ENCODE results near the gene ELAPOR2. TPM values are rescaled to one million over a fixed set of nuclear protein-coding genes. Genes with fewer than 3 reads are reported as not detected.
A peak's percentile ranks its signal among the peaks of the same experiment; 100 is the strongest.

Gene ELAPOR2
- total and polyA plus RNA-seq, 9 of the 15 experiments (the other 6 are each of a cell fraction or from before 2014, with no cell fraction given), result 9.2 to 72.0 (median 35.0) TPM

DNA sequence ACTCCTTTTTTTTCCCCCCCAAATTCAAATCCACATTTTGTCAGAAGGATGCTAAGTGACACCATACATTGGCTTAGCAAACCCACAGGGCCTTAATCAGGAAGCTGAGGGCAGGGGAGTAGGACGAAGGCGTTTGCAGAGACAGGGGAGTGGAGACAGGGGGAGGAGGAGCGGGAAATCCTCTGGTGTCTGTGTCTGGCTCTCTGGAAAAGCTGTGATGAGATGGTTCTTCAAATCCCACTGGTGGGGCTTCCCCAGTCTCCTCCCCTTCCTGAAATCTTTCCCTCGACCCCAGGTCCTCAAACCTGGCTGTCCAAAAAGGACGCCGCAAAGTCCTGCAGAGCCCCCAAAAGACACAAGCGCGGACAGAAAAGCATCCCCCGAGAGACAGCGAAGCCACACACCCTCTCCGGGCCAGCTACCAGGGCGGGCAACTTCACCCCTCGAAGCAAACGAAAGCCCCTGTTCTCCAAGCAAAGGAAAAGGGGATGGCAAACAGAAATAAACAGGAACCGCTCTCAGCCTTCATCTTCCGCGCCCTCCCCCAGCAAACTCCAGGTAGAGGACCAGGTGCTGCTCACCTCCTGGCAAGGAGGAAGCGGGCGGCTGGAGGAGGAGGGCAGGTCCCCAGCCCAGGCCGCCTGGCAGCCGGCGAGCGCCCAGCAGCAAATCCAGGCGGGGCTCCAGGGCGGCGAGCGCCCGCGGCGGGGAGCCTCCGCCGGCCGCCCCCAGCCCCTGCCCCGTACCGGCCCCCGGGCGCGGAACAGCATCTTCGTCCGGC, 520 bp downstream of the ELAPOR2 start (continued):
- no peak for TF ChIP-seq GABPB1 (CRISPR knock-in tag; IDR thresholded peaks at IDR 0.05)
- TF ChIP-seq PTBP1 (IDR thresholded peaks at IDR 0.05; ENCODE audit: low read depth, low read length), result no peak
- TF ChIP-seq RUNX1 (IDR thresholded peaks at IDR 0.05; ENCODE audit: low read depth), result no peak
- TF ChIP-seq CBX1 (IDR thresholded peaks at IDR 0.05; ENCODE audit: low read depth), result no peak
- no peak for TF ChIP-seq KLF16 (IDR thresholded peaks at IDR 0.05)
- TF ChIP-seq FOXJ3 (CRISPR knock-in tag; IDR thresholded peaks at IDR 0.05), result no peak
- TF ChIP-seq CEBPZ (IDR thresholded peaks at IDR 0.05; ENCODE audit: borderline replicate concordance, low read depth, low read length), result no peak
- no peak for TF ChIP-seq ZNF589 (CRISPR knock-in tag; IDR thresholded peaks at IDR 0.05; ENCODE audit: low read depth)
- no peak for TF ChIP-seq MED1 (CRISPR knock-in tag; IDR thresholded peaks at IDR 0.05; ENCODE audit: borderline replicate concordance)
- TF ChIP-seq CHD4 (IDR thresholded peaks at IDR 0.05; ENCODE audit: insufficient read depth, insufficient replicate concordance, low read depth, low read length, poor library complexity, severe bottlenecking), result no peak
- TF ChIP-seq RBBP5 (IDR thresholded peaks at IDR 0.05; ENCODE audit: borderline replicate concordance, insufficient read depth, low read length, poor library complexity, severe bottlenecking), result no peak
- TF ChIP-seq RBM15 (IDR thresholded peaks at IDR 0.05; ENCODE audit: insufficient read depth, low read length), result no peak
- TF ChIP-seq THAP12 (CRISPR knock-in tag; IDR thresholded peaks at IDR 0.05), result no peak
- no peak for TF ChIP-seq FOS (IDR thresholded peaks at IDR 0.05; ENCODE audit: extremely low read depth, insufficient read length)
- TF ChIP-seq ARNT (IDR thresholded peaks at IDR 0.05), result no peak
- TF ChIP-seq ZNF274 (IDR thresholded peaks at IDR 0.05; ENCODE audit: borderline replicate concordance, low read depth, low read length), result no peak
- no peak for TF ChIP-seq NUFIP1 (IDR thresholded peaks at IDR 0.05; ENCODE audit: partially characterized antibody)
- no peak for TF ChIP-seq NELFE (IDR thresholded peaks at IDR 0.05; ENCODE audit: insufficient read depth, insufficient read length)
- TF ChIP-seq BDP1 (IDR thresholded peaks at IDR 0.05; ENCODE audit: insufficient read depth, insufficient read length), result no peak
- TF ChIP-seq FOXP1 (CRISPR knock-in tag; IDR thresholded peaks at IDR 0.05), result no peak
- TF ChIP-seq LEF1 (IDR thresholded peaks at IDR 0.05), result no peak
- TF ChIP-seq, protein P1, sequence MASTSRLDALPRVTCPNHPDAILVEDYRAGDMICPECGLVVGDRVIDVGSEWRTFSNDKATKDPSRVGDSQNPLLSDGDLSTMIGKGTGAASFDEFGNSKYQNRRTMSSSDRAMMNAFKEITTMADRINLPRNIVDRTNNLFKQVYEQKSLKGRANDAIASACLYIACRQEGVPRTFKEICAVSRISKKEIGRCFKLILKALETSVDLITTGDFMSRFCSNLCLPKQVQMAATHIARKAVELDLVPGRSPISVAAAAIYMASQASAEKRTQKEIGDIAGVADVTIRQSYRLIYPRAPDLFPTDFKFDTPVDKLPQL (IDR thresholded peaks at IDR 0.05; ENCODE audit: extremely low read depth, insufficient read length), result no peak
- no peak for TF ChIP-seq ZNF146 (CRISPR knock-in tag; IDR thresholded peaks at IDR 0.05; ENCODE audit: unreplicated experiment)
- TF ChIP-seq TARDBP (IDR thresholded peaks at IDR 0.05), result 0 out of 2 replicates have a peak, but pooled peaks have one; percentile 10

Measured in K562 (cell line).